Astrocyte (in vitro differentiated cells and primary cell): Measurements from ENCODE around the gene VPS37C.

Experiments used
- EZH2 ChIP-seq: IDR thresholded peaks from 2 replicates; pipeline ENCODE4 v1.6.1; 2012; ENCODE audit warnings: mild to moderate bottlenecking, low read length, inconsistent platforms; ENCODE audit not compliant: insufficient read depth
- TF ChIP-seq, protein P1 (sequence below): IDR thresholded peaks from 2 replicates; pipeline ENCODE4 v1.5.1; 2011; ENCODE audit warnings: low read depth, mild to moderate bottlenecking, inconsistent platforms, low read length, moderate library complexity; ENCODE audit not compliant: insufficient read depth

GRCh38 chr11:61104963-61105362 is 56.3 kb downstream of the VPS37C start:
- TF ChIP-seq, protein P1, sequence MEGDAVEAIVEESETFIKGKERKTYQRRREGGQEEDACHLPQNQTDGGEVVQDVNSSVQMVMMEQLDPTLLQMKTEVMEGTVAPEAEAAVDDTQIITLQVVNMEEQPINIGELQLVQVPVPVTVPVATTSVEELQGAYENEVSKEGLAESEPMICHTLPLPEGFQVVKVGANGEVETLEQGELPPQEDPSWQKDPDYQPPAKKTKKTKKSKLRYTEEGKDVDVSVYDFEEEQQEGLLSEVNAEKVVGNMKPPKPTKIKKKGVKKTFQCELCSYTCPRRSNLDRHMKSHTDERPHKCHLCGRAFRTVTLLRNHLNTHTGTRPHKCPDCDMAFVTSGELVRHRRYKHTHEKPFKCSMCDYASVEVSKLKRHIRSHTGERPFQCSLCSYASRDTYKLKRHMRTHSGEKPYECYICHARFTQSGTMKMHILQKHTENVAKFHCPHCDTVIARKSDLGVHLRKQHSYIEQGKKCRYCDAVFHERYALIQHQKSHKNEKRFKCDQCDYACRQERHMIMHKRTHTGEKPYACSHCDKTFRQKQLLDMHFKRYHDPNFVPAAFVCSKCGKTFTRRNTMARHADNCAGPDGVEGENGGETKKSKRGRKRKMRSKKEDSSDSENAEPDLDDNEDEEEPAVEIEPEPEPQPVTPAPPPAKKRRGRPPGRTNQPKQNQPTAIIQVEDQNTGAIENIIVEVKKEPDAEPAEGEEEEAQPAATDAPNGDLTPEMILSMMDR, result no peak
- TF ChIP-seq EZH2, result no peak
